HG03378 (cell line): ENCODE data around the gene ARHGEF33.

Experiments
- ATAC-seq: cut with Tn5 transposase; IDR thresholded peaks from one replicate; pipeline ENCODE4 v1.9.1; 2021; ENCODE audit warnings: mild to moderate bottlenecking, moderate library complexity; ENCODE audit not compliant: unreplicated experiment

The ARHGEF33 gene

DNA sequence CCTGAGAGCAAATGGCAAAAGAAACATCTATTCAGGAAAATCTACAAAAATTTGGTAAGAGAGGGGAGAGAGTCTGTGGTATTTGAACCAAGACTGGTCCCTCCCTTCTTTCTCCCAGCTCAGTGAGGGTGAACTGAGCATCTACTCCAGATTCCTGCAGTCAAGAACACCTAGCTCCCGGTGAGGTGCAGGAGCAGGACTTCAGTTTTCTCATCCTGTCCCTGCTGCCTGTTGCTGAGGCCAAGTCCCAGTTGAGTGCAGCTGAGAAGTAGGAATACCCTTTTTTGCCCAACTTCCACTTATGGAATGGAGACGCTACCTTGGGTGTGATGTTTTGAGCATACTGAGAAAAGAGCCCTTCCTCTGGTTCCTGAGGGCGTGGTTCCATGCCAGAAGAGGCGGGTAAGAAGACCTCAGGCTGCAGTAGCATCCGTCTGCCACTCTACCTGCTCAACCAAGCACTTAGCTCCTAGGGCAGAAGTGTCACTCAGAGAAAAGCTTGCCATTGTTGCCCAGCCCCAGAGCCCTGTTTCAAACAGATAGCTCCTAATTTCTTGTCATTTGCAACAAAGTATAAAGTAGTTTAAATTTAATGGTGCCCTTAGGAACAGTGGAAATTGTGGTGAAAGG lies 118.3 kb downstream of the ARHGEF33 start:
- no peak for ATAC-seq

DNA sequence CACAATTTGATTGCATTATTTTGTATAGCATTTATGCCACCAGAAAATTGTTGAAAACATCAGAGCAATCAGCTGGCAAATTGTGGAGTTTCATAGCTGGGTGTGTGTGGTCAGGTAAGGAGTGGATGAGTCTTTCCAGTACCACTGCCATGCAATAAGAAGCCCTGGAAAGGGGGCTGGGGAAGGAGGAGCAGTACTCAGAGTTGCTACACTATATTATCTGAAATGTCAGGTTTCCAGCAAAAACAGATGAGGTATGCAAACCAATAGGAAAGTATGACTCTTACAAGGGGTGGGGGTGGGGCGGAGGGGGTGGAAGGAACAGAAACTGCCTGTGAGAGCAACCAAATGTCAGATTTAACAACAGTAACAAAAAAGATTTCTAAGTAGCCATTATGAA lies 119.0 kb downstream of the ARHGEF33 start:
- ATAC-seq = no peak

DNA sequence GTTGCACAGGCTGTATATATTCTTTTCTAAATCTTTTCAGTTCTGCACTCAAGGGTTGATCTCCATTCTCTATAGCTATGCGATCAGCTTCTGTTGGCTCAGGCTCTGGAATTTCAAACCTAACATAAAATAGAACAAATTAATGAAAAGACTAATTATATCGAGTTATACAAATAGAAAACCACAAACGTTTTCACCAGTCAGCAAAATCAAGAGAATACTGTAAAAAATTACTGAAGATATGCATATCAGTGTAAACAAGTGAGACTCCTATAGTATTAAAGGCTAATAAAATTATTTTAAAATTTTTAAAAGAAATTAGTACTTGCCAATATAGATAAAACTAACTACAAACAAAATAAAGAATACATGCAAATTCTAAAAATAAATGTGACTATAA lies 124.2 kb downstream of the ARHGEF33 start:
- ATAC-seq = no peak

DNA sequence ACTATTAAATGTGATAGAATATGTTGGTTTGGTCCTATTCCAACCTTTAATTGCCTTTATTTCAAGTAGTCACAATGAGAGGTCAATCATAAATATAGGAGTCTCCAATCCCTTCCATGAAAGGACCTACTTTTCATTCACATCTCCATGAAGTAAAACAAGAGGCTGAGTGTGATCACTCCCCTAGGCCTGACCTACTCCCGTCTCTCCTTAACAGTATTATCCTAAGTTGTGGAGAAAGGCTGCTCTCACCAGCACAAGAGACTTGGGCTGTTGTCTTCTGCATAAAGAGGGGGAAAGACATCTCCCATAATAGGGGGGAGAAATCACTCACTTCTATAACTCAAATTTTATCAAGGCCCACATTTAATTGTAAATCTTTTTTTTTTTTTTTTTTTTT lies 125.7 kb downstream of the ARHGEF33 start:
- no peak for ATAC-seq

DNA sequence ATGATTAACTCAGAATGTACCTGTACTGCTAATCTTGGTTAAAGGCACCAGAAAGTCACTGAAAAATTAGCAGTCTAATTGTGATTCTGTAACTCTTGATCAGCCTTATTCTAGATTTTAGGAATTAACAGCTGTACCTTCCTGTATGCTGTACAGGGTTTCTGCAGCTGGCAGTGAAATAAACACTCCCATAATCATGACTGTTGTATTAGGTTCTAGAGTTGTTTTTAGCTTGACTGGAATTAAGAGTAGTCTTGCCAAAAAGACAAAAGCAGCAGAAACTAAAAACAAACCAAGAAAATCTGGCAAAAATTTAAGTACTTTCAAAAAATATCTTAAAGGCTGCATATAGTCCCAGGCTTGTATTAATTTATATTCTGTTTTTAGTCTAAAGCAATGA lies 127.7 kb downstream of the ARHGEF33 start:
- ATAC-seq = no peak

DNA sequence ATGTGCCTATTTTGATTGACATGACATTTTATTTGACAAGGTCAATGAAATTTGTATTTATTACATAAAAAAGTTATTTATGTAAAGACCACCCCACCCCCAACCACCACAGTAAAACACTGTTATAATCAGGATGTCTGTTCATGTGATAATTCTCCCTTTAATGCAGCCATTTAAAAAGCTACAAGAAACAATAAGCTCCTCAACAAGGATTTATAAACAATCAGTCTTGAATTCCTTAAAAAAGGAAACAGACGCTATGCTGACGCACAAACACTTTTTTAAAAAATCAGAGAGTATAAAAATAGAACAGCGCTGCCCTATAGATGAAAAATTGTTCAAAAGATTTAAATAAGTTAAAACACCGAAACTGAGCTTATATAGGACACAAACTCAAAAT lies 129.0 kb downstream of the ARHGEF33 start:
- no peak for ATAC-seq

DNA sequence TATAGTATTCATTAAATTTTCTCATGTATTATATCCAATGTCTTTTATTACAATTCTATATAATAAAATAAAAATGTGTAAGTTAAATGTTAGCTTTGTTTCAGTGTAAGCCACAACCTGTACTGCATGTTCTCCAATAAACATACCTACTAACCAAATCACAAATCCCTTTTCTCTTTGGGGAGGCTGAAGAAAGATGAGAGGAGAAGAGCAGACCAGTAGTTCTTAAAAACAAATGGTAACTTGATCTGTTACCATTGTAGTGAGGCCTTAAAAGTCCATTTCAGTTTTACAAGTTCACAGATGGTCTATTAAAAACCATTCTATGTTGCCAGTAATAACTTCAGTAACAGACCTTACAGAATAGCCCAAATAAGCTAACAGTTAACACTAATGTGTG lies 130.7 kb downstream of the ARHGEF33 start:
- ATAC-seq = no peak

DNA sequence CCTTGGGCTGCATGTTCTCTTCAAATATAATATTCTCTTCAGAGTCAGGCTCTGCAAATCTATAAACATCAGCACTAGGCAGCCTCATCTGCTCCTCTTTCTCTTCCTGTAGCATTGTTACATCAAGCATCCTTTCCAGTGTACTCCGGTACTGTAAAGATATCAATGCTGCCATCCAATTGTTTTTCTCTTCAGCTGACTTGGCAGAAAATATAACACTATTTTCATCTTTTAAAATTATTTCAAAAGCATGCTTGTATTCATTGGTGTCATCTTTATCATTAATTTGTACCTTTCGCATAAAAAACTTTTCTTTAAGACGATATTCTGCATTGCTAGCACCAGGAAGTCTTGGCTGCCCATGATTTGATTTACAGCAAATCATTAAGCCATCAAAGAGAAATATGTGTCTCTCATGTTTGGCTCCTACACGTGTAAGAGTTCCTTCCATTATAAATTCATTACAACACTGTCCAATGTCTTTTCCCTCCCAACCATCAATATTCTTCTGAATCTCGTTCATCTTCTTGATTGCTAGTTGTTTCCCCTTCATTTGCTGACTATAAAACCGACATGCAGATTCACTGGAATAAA lies 133.1 kb downstream of the ARHGEF33 start:
- no peak for ATAC-seq

DNA sequence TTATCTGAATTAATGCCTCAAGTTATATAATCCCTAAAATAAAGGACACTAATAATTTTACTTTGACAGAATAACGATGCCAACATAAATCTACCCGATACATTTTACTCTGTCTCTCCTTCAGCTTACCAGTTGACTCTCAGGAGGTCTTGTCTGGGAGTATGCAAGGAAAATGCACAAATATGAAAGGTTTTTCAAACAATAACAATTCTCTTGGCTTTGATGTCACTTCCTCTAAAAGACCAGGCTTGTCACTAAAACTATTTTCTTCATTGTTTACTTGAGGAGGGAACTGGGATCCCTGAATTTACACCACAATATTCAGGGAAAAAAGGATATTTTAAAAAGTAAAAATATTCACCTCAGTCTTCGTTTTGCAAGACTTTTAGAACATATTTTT lies 134.0 kb downstream of the ARHGEF33 start:
- no peak for ATAC-seq

DNA sequence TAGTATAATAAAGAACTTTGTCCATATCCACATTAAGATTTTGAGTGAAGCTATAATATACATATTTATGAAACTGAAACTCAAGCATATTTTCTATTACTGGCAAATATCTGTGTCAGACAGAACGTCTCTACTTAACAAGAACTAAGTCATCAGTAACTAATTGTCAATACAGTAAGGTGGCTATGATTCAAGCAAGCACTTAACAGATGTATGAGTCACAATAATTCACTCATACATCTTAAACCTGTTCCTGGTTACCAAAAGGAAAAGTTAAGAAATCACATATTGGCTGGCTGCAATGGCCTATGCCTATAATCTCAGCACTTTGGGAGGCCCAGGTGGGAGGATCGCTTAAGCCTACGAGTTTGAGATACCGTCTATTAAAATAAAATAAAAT lies 135.2 kb downstream of the ARHGEF33 start:
- no peak for ATAC-seq
